MM.1S (cell line): Measurements from ENCODE around the gene NDST4.

Source experiments
- DNase-seq: peaks from one replicate; pipeline ENCODE4 v3.0.0-alpha.2; 2015
- H2AFZ ChIP-seq: fragments of 300-600 bp; sonication (generic); 2 replicates; pipeline ENCODE4 v1.6.0; 2016; ENCODE audit warnings: antibody characterized with exemption, low read length
- H3F3A ChIP-seq: fragments of 300-600 bp; sonication (generic); 2 replicates; pipeline ENCODE4 v1.6.1; 2016; ENCODE audit warnings: mild to moderate bottlenecking, antibody characterized with exemption, low read length, moderate library complexity, mixed read lengths; ENCODE audit not compliant: insufficient read depth
- H3K27ac ChIP-seq: fragments of 300-600 bp; sonication (generic); 2 replicates; pipeline ENCODE4 v1.5.1; 2016; ENCODE audit warnings: mild to moderate bottlenecking, low read length
- H3K27me3 ChIP-seq: fragments of 300-600 bp; sonication (generic); replicated peaks from 2 replicates; pipeline ENCODE4 v1.6.0; 2016; ENCODE audit warnings: low read length; ENCODE audit not compliant: insufficient read depth
- H3K36me3 ChIP-seq: fragments of 300-600 bp; sonication (generic); replicated peaks from 2 replicates; pipeline ENCODE4 v1.6.1; 2016; ENCODE audit warnings: mild to moderate bottlenecking, low read length, mixed read lengths; ENCODE audit not compliant: insufficient read depth
- H3K4me1 ChIP-seq: fragments of 300-600 bp; sonication (generic); 2 replicates; pipeline ENCODE4 v1.6.1; 2016; ENCODE audit warnings: low read length, mixed read lengths
- H3K4me2 ChIP-seq: fragments of 300-600 bp; sonication (generic); 2 replicates; pipeline ENCODE4 v1.6.0; 2016; ENCODE audit warnings: low read depth, low read length
- H3K4me3 ChIP-seq: fragments of 300-600 bp; sonication (generic); 2 replicates; pipeline ENCODE4 v1.5.1; 2016; ENCODE audit warnings: low read length, mixed read lengths
- H3K79me2 ChIP-seq: fragments of 300-600 bp; sonication (generic); 2 replicates; pipeline ENCODE4 v1.6.1; 2016; ENCODE audit warnings: mixed run types, low read length, mixed read lengths
- H3K9ac ChIP-seq: fragments of 300-600 bp; sonication (generic); 2 replicates; pipeline ENCODE4 v1.6.1; 2016; ENCODE audit warnings: low read length, mixed read lengths
- H3K9me2 ChIP-seq: fragments of 300-600 bp; sonication (generic); replicated peaks from 2 replicates; pipeline ENCODE4 v1.6.1; 2016; ENCODE audit warnings: mild to moderate bottlenecking, low read length, mixed read lengths; ENCODE audit not compliant: insufficient read depth
- H3K9me3 ChIP-seq: fragments of 300-600 bp; sonication (generic); replicated peaks from 2 replicates; pipeline ENCODE4 v1.6.1; 2016; ENCODE audit warnings: mild to moderate bottlenecking, low read length, mixed read lengths; ENCODE audit not compliant: insufficient read depth
- H4K20me1 ChIP-seq: fragments of 300-600 bp; sonication (generic); 2 replicates; pipeline ENCODE4 v1.6.1; 2016; ENCODE audit warnings: mild to moderate bottlenecking, low read length, moderate library complexity, mixed read lengths; ENCODE audit not compliant: insufficient read depth
- CTCF ChIP-seq: fragments of 300-600 bp; sonication (generic); IDR thresholded peaks from 2 replicates; pipeline ENCODE4 v1.5.1; 2016; ENCODE audit warnings: antibody characterized with exemption, low read length, mixed read lengths
- EZH2 ChIP-seq: fragments of 300-600 bp; sonication (generic); optimal IDR thresholded peaks from 2 replicates; pipeline ENCODE3; 2017; ENCODE audit warnings: low read depth, mild to moderate bottlenecking, antibody characterized with exemption, low read length, mixed read lengths
- EZH2phosphoT487 ChIP-seq: fragments of 300-600 bp; sonication (generic); IDR thresholded peaks from 2 replicates; pipeline ENCODE4 v1.6.1; 2018; ENCODE audit warnings: antibody characterized with exemption, low read length

The NDST4 gene

GRCh38 chr4:114905017-114905416 lies 208.4 kb downstream of the NDST4 start:
- Histone ChIP-seq H3K4me2 (no peak overlapping the region), H3K9me3 (no peaks in the 10 kb centered on the region), H3K4me3 (no peak overlapping the region), H3K9me2 (no peaks in the 10 kb centered on the region), H3K36me3 (no peaks in the 10 kb centered on the region), H3K4me1 (no peaks in the 10 kb centered on the region), H3K9ac (no peak overlapping the region), H3F3A (no peaks in the 10 kb centered on the region), H3K27ac (no peak overlapping the region), H4K20me1 (no peaks in the 10 kb centered on the region), H2AFZ (no peak overlapping the region), H3K79me2 (no peaks in the 10 kb centered on the region), H3K27me3 (no peaks in the 10 kb centered on the region)
- no peak for DNase-seq
- no peak for TF ChIP-seq CTCF
- TF ChIP-seq EZH2 = no peak
- no peak for TF ChIP-seq EZH2phosphoT487

- Histone ChIP-seq H3K4me1 (no peaks in the 10 kb centered on the region), H3K4me3 (no peak overlapping the region)
These were observed 212.5 kb downstream of the NDST4 start for GRCh38 chr4:114900934-114901333.

GRCh38 chr4:114890773-114891172 lies 222.6 kb downstream of the NDST4 start:
- H3K4me1 ChIP-seq = no peaks in the 10 kb centered on the region
- no peaks in the 10 kb centered on the region for H3K79me2 ChIP-seq
- H3K27me3 ChIP-seq = no peaks in the 10 kb centered on the region
- TF ChIP-seq CTCF (no peak), EZH2phosphoT487 (no peak), EZH2 (no peak)
- no peaks in the 10 kb centered on the region for H4K20me1 ChIP-seq
- H3K9me3 ChIP-seq = no peaks in the 10 kb centered on the region
- no peak overlapping the region for H3K9ac ChIP-seq
- H3K4me3 ChIP-seq = no peak overlapping the region
- H3F3A ChIP-seq = no peaks in the 10 kb centered on the region
- no peak overlapping the region for H3K27ac ChIP-seq
- H3K9me2 ChIP-seq = no peaks in the 10 kb centered on the region
- DNase-seq = no peak
- H3K36me3 ChIP-seq = no peaks in the 10 kb centered on the region
- no peak overlapping the region for H2AFZ ChIP-seq
- no peak overlapping the region for H3K4me2 ChIP-seq

More at GRCh38 chr4:114900934-114901333, 212.5 kb downstream of the NDST4 start:
- Histone ChIP-seq H3F3A (no peaks in the 10 kb centered on the region), H3K9me3 (no peaks in the 10 kb centered on the region), H3K9me2 (no peaks in the 10 kb centered on the region), H3K27me3 (no peaks in the 10 kb centered on the region), H2AFZ (no peak overlapping the region), H3K36me3 (no peaks in the 10 kb centered on the region), H3K4me2 (no peak overlapping the region), H3K27ac (no peak overlapping the region), H3K79me2 (no peaks in the 10 kb centered on the region), H4K20me1 (no peaks in the 10 kb centered on the region), H3K9ac (no peak overlapping the region)
- no peak for TF ChIP-seq EZH2
- no peak for TF ChIP-seq EZH2phosphoT487
- TF ChIP-seq CTCF = no peak
- DNase-seq = no peak
